ENCODE data around the gene FOXN4. TPM values are rescaled to one million over a fixed set of nuclear protein-coding genes. Genes with fewer than 3 reads are reported as not detected.

Gene FOXN4
- not detected for total RNA-seq

GRCh38 chr12:109308534-109309380 is at the start of gene FOXN4:
Gene FOXN4, minus strand, starts transcription at chr12:109309284. Its CDS starts 963 bp downstream, at chr12:109308321.
- Histone ChIP-seq H3K36me3 (ENCODE audit: control insufficient read depth in 3 of 3, insufficient read depth in 3 of 3, low read length in 3 of 3) (no peaks in the 10 kb centered on the region), H3K27ac (ENCODE audit: low read depth, low read length) (no peak within 1 kb of the TSS), H3K4me3 (ENCODE audit: low read length in 3 of 3) (peak within 1 kb of the TSS; percentile 60 to 65 (median 60)), H3K4me1 (ENCODE audit: control insufficient read depth in 3 of 3, insufficient read depth in 3 of 3, low read length in 3 of 3) (peaks cover 4 to 9% (median 9%) of the 10 kb centered on the region in 3 donors), H3K9me3 (ENCODE audit: control insufficient read depth in 3 of 3, low read length in 3 of 3) (no peaks in the 10 kb centered on the region), H3K9ac (ENCODE audit: low read depth in 1 of 3, low read length in 3 of 3) (peak within 1 kb of the TSS in 1 of 3 donors; percentile 45), H3K27me3 (ENCODE audit: control insufficient read depth in 3 of 3, insufficient read depth in 3 of 3, low read length in 3 of 3) (peaks cover 50 to 57% (median 53%) of the 10 kb centered on the region in 3 donors)

DNA sequence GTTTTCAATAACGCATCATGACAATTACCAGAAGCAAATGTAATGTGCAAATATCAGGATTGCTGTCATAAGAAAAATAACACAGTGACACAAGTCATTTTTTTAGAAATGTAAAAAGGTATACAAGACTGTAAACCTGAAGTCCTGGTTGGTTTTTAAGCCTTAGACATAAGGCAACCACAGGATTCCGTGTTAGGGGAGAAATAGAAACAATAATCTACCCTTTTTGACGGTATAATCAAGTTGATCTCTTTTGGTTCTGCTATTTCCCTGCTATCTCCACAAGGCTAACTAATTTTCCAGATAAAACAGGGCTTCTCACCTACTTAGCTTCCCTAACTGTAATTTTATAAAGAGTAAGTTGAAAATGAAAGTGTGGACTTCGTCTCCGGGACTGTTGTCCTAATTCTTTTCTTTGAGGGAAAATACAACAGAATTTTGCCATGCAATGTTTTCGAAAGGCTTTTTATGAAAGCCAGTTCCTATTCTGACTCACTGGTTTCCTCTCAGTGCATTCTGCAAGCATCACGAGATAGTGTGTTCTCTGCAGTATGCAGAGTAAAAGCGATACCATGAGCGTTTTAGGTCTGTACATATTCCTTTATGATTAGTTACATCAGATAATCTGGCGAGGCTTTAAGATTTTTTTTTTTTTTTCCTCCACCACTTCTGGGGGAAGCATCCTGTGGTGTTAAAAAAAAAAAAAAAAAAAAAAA is 49.2 kb upstream of the FOXN4 start:
- Histone ChIP-seq H3K9ac (ENCODE audit: low read depth in 1 of 3, low read length in 3 of 3) (peak overlapping the region in 1 of 3 donors; percentile 30), H3K36me3 (ENCODE audit: control insufficient read depth in 3 of 3, insufficient read depth in 3 of 3, low read length in 3 of 3) (no peaks in the 10 kb centered on the region), H3K4me3 (ENCODE audit: low read length in 3 of 3) (no peak overlapping the region), H3K27ac (ENCODE audit: low read depth, low read length) (no peak overlapping the region), H3K27me3 (ENCODE audit: control insufficient read depth in 3 of 3, insufficient read depth in 3 of 3, low read length in 3 of 3) (peaks cover 0 to 4% (median 2%) of the 10 kb centered on the region in 3 donors), H3K9me3 (ENCODE audit: control insufficient read depth in 3 of 3, low read length in 3 of 3) (no peaks in the 10 kb centered on the region), H3K4me1 (ENCODE audit: control insufficient read depth in 3 of 3, insufficient read depth in 3 of 3, low read length in 3 of 3) (no peaks in the 10 kb centered on the region)

GRCh38 chr12:109357032-109357431 is 47.9 kb upstream of the FOXN4 start:
- no peaks in the 10 kb centered on the region for H3K9me3 ChIP-seq (ENCODE audit: control insufficient read depth in 3 of 3, low read length in 3 of 3)
- H3K27ac ChIP-seq (ENCODE audit: low read depth, low read length): no peak overlapping the region
- H3K9ac ChIP-seq (ENCODE audit: low read depth in 1 of 3, low read length in 3 of 3): no peak overlapping the region
- H3K4me3 ChIP-seq (ENCODE audit: low read length in 3 of 3): no peak overlapping the region
- H3K27me3 ChIP-seq (ENCODE audit: control insufficient read depth in 3 of 3, insufficient read depth in 3 of 3, low read length in 3 of 3): peaks cover 2 to 4% (median 3%) of the 10 kb centered on the region in 3 donors
- no peaks in the 10 kb centered on the region for H3K4me1 ChIP-seq (ENCODE audit: control insufficient read depth in 3 of 3, insufficient read depth in 3 of 3, low read length in 3 of 3)
- no peaks in the 10 kb centered on the region for H3K36me3 ChIP-seq (ENCODE audit: control insufficient read depth in 3 of 3, insufficient read depth in 3 of 3, low read length in 3 of 3)

DNA sequence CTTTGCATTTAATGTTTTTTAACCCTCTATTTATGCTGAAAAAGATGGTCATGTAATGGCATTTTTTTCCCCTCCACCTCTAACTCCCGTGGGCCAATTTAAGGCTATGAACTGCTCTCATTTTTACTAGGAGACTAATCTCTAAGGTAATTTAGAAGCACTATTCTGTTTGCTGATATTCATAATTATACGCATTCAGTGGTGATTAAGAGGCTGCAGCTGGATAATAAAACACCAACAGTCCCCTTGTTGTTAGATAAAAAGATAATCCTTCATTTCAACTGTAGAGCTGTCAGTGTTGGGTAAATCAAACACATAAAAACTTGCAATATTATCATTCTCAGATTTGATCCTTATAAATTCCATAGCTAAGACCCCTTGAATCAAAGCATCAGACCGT is 47.5 kb upstream of the FOXN4 start:
- Histone ChIP-seq H3K4me1 (ENCODE audit: control insufficient read depth in 3 of 3, insufficient read depth in 3 of 3, low read length in 3 of 3) (no peaks in the 10 kb centered on the region), H3K4me3 (ENCODE audit: low read length in 3 of 3) (no peak overlapping the region), H3K9me3 (ENCODE audit: control insufficient read depth in 3 of 3, low read length in 3 of 3) (no peaks in the 10 kb centered on the region), H3K27me3 (ENCODE audit: control insufficient read depth in 3 of 3, insufficient read depth in 3 of 3, low read length in 3 of 3) (peaks cover 2 to 4% (median 3%) of the 10 kb centered on the region in 3 donors), H3K9ac (ENCODE audit: low read depth in 1 of 3, low read length in 3 of 3) (no peak overlapping the region), H3K27ac (ENCODE audit: low read depth, low read length) (no peak overlapping the region), H3K36me3 (ENCODE audit: control insufficient read depth in 3 of 3, insufficient read depth in 3 of 3, low read length in 3 of 3) (no peaks in the 10 kb centered on the region)

DNA sequence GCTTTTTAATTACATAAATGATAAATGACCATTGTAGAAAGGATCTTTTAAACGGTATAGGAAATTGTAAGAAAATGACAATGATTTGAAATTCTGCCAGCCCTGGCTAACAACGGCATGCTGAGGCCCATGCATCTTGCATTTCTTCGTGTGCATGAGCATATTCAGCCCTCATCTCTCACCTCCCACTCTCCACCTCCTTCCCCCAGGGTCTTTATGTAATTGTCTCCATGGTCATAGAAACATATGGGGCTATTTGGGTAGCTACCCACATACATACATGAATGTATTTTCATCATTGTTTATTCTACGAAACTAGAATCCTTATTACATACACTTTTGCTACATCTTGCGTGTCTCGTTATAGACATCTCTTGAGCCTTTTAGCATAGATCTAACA is 43.1 kb upstream of the FOXN4 start:
- Histone ChIP-seq H3K4me1 (ENCODE audit: control insufficient read depth in 3 of 3, insufficient read depth in 3 of 3, low read length in 3 of 3) (no peaks in the 10 kb centered on the region), H3K4me3 (ENCODE audit: low read length in 3 of 3) (no peak overlapping the region), H3K9me3 (ENCODE audit: control insufficient read depth in 3 of 3, low read length in 3 of 3) (no peaks in the 10 kb centered on the region), H3K36me3 (ENCODE audit: control insufficient read depth in 3 of 3, insufficient read depth in 3 of 3, low read length in 3 of 3) (no peaks in the 10 kb centered on the region), H3K27me3 (ENCODE audit: control insufficient read depth in 3 of 3, insufficient read depth in 3 of 3, low read length in 3 of 3) (peaks cover 0 to 3% (median 0%) of the 10 kb centered on the region in 3 donors), H3K9ac (ENCODE audit: low read depth in 1 of 3, low read length in 3 of 3) (no peak overlapping the region), H3K27ac (ENCODE audit: low read depth, low read length) (no peak overlapping the region)

- Histone ChIP-seq H3K27ac (ENCODE audit: low read depth, low read length) (no peak within 1 kb of the TSS), H3K4me1 (ENCODE audit: control insufficient read depth in 3 of 3, insufficient read depth in 3 of 3, low read length in 3 of 3) (no peaks in the 10 kb centered on the region), H3K4me3 (ENCODE audit: low read length in 3 of 3) (no peak within 1 kb of the TSS), H3K27me3 (ENCODE audit: control insufficient read depth in 3 of 3, insufficient read depth in 3 of 3, low read length in 3 of 3) (peaks cover 0 to 3% (median 0%) of the 10 kb centered on the region in 3 donors), H3K9ac (ENCODE audit: low read depth in 1 of 3, low read length in 3 of 3) (no peak within 1 kb of the TSS), H3K36me3 (ENCODE audit: control insufficient read depth in 3 of 3, insufficient read depth in 3 of 3, low read length in 3 of 3) (no peaks in the 10 kb centered on the region), H3K9me3 (ENCODE audit: control insufficient read depth in 3 of 3, low read length in 3 of 3) (peaks cover 0 to 2% (median 0%) of the 10 kb centered on the region in 3 donors)
Measured at GRCh38 chr12:109347589-109347988, 38.5 kb upstream of the FOXN4 start, which contains the start of gene MYO1H. Gene MYO1H, plus strand, starts transcription at chr12:109347900. Its CDS starts 61 bp downstream, at chr12:109347961.

DNA sequence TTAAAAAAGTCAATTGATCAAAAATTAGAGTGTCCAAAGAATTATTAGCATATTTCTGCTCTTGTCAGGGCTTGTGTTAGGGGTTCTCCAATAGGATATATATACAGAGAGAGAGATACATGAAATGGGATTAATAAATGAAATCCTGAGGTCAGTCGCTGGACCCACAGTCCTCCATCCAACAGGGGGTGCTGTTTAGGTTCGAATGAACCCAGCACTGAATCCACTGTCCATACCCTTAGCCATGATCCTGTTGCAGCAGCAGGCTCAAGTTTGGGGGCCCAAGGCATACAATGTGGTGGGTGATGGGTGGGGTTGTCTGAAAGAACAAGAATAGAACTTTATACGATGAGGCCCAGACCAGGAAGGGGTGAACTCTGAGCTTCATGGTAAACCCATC is 37.8 kb upstream of the FOXN4 start:
- no peak overlapping the region for H3K4me3 ChIP-seq (ENCODE audit: low read length in 3 of 3)
- no peaks in the 10 kb centered on the region for H3K36me3 ChIP-seq (ENCODE audit: control insufficient read depth in 3 of 3, insufficient read depth in 3 of 3, low read length in 3 of 3)
- no peaks in the 10 kb centered on the region for H3K4me1 ChIP-seq (ENCODE audit: control insufficient read depth in 3 of 3, insufficient read depth in 3 of 3, low read length in 3 of 3)

GRCh38 chr12:109345428-109345827 is 36.3 kb upstream of the FOXN4 start:
- H3K9me3 ChIP-seq (ENCODE audit: control insufficient read depth in 3 of 3, low read length in 3 of 3): peaks cover 0 to 2% (median 0%) of the 10 kb centered on the region in 3 donors
- H3K4me1 ChIP-seq (ENCODE audit: control insufficient read depth in 3 of 3, insufficient read depth in 3 of 3, low read length in 3 of 3): no peaks in the 10 kb centered on the region
- no peak overlapping the region for H3K9ac ChIP-seq (ENCODE audit: low read depth in 1 of 3, low read length in 3 of 3)
- H3K27me3 ChIP-seq (ENCODE audit: control insufficient read depth in 3 of 3, insufficient read depth in 3 of 3, low read length in 3 of 3): no peaks in the 10 kb centered on the region
- H3K27ac ChIP-seq (ENCODE audit: low read depth, low read length): no peak overlapping the region
- H3K36me3 ChIP-seq (ENCODE audit: control insufficient read depth in 3 of 3, insufficient read depth in 3 of 3, low read length in 3 of 3): no peaks in the 10 kb centered on the region
- no peak overlapping the region for H3K4me3 ChIP-seq (ENCODE audit: low read length in 3 of 3)

More for the DNA sequence above, 37.8 kb upstream of the FOXN4 start:
- Histone ChIP-seq H3K9ac (ENCODE audit: low read depth in 1 of 3, low read length in 3 of 3) (no peak overlapping the region), H3K9me3 (ENCODE audit: control insufficient read depth in 3 of 3, low read length in 3 of 3) (peaks cover 0 to 2% (median 0%) of the 10 kb centered on the region in 3 donors), H3K27ac (ENCODE audit: low read depth, low read length) (no peak overlapping the region), H3K27me3 (ENCODE audit: control insufficient read depth in 3 of 3, insufficient read depth in 3 of 3, low read length in 3 of 3) (no peaks in the 10 kb centered on the region)

GRCh38 chr12:109343677-109344076 is 34.6 kb upstream of the FOXN4 start:
- Histone ChIP-seq H3K4me3 (ENCODE audit: low read length in 3 of 3) (no peak overlapping the region), H3K9ac (ENCODE audit: low read depth in 1 of 3, low read length in 3 of 3) (no peak overlapping the region), H3K9me3 (ENCODE audit: control insufficient read depth in 3 of 3, low read length in 3 of 3) (peaks cover 0 to 2% (median 0%) of the 10 kb centered on the region in 3 donors), H3K4me1 (ENCODE audit: control insufficient read depth in 3 of 3, insufficient read depth in 3 of 3, low read length in 3 of 3) (no peaks in the 10 kb centered on the region), H3K27ac (ENCODE audit: low read depth, low read length) (no peak overlapping the region), H3K27me3 (ENCODE audit: control insufficient read depth in 3 of 3, insufficient read depth in 3 of 3, low read length in 3 of 3) (no peaks in the 10 kb centered on the region), H3K36me3 (ENCODE audit: control insufficient read depth in 3 of 3, insufficient read depth in 3 of 3, low read length in 3 of 3) (no peaks in the 10 kb centered on the region)

DNA sequence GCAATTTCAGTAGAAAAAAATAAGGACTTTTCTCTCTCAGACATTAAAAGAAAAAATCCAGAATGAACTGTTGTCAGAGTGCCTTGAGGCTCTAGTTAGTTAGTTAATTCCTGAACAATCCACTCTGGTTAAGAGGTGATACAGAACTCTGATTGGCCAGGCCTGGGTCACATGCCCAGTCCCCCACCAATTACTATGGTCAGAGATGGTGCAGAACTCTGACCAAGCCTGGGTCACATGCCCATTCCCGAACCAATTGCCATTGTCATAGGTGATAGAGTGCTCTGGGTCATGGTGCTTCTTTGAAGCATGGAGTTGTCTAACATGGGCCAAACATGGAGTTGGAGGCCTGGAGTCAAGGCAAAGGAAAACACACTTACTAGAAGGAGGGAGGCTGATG is 27.5 kb upstream of the FOXN4 start:
- peaks cover 0 to 2% (median 0%) of the 10 kb centered on the region in 3 donors for H3K9me3 ChIP-seq (ENCODE audit: control insufficient read depth in 3 of 3, low read length in 3 of 3)
- peaks cover 0 to 7% (median under 1%) of the 10 kb centered on the region in 3 donors for H3K27me3 ChIP-seq (ENCODE audit: control insufficient read depth in 3 of 3, insufficient read depth in 3 of 3, low read length in 3 of 3)
- H3K4me1 ChIP-seq (ENCODE audit: control insufficient read depth in 3 of 3, insufficient read depth in 3 of 3, low read length in 3 of 3): no peaks in the 10 kb centered on the region
- H3K4me3 ChIP-seq (ENCODE audit: low read length in 3 of 3): no peak overlapping the region
- no peaks in the 10 kb centered on the region for H3K36me3 ChIP-seq (ENCODE audit: control insufficient read depth in 3 of 3, insufficient read depth in 3 of 3, low read length in 3 of 3)
- no peak overlapping the region for H3K9ac ChIP-seq (ENCODE audit: low read depth in 1 of 3, low read length in 3 of 3)
- no peak overlapping the region for H3K27ac ChIP-seq (ENCODE audit: low read depth, low read length)
